ENCODE measurements around the gene PTPRD.

Gene PTPRD

GRCh38 chr9:9231946-9232345, 1380.9 kb downstream of the PTPRD start:
- DNase-seq, result no peak

GRCh38 chr9:9229269-9229668, 1383.5 kb downstream of the PTPRD start:
- DNase-seq, result no peak

GRCh38 chr9:9223175-9223574, 1389.6 kb downstream of the PTPRD start:
- no peak for DNase-seq

GRCh38 chr9:9222730-9223129, 1390.1 kb downstream of the PTPRD start:
- no peak for DNase-seq

- DNase-seq, result no peak
Observed at GRCh38 chr9:9216934-9217333, 1395.9 kb downstream of the PTPRD start.

- no peak for DNase-seq
Observed at GRCh38 chr9:9215050-9215449, 1397.8 kb downstream of the PTPRD start.

- no peak for DNase-seq
Observed at GRCh38 chr9:9214066-9214465, 1398.7 kb downstream of the PTPRD start.

GRCh38 chr9:9212963-9213362, 1399.8 kb downstream of the PTPRD start:
- no peak for DNase-seq

GRCh38 chr9:9202276-9202675, 1410.5 kb downstream of the PTPRD start:
- DNase-seq, result no peak

- DNase-seq, result no peak
Observed at GRCh38 chr9:9186086-9186485, 1426.7 kb downstream of the PTPRD start.

GRCh38 chr9:9182431-9182830, 1430.4 kb downstream of the PTPRD start:
- DNase-seq, result no peak

- no peak for DNase-seq
Observed at GRCh38 chr9:9177081-9177480, 1435.7 kb downstream of the PTPRD start.

GRCh38 chr9:9174358-9174757, 1438.4 kb downstream of the PTPRD start:
- no peak for DNase-seq

GRCh38 chr9:9173264-9173663, 1439.5 kb downstream of the PTPRD start:
- no peak for DNase-seq

- DNase-seq, result no peak
Observed at GRCh38 chr9:9170439-9171134, 1442.2 kb downstream of the PTPRD start.

GRCh38 chr9:9142001-9142400, 1470.8 kb downstream of the PTPRD start:
- DNase-seq, result no peak

GRCh38 chr9:9133526-9133925, 1479.3 kb downstream of the PTPRD start:
- DNase-seq, result no peak

GRCh38 chr9:9124616-9125015, 1488.2 kb downstream of the PTPRD start:
- no peak for DNase-seq

GRCh38 chr9:9122230-9122875, 1490.4 kb downstream of the PTPRD start:
- DNase-seq, result no peak

- no peak for DNase-seq
Observed at GRCh38 chr9:9117866-9118265, 1494.9 kb downstream of the PTPRD start.

GRCh38 chr9:9112001-9112720, 1500.6 kb downstream of the PTPRD start:
- DNase-seq, result no peak

- DNase-seq, result no peak
Observed at GRCh38 chr9:9108641-9109040, 1504.2 kb downstream of the PTPRD start.

- no peak for DNase-seq
Observed at GRCh38 chr9:9102295-9102694, 1510.5 kb downstream of the PTPRD start.

- DNase-seq, result no peak
Observed at GRCh38 chr9:9100070-9100469, 1512.7 kb downstream of the PTPRD start.
